Subcutaneous adipose tissue (tissue), 4 donors: ENCODE results near the gene SIK3. TPM values are rescaled to one million over a fixed set of nuclear protein-coding genes. Genes with fewer than 3 reads are reported as not detected.

Experiments
- CTCF ChIP-seq: fragments of 450-650 bp; IDR thresholded peaks from one replicate; pipeline ENCODE4 v1.5.1; 2016; ENCODE audit warnings: low read depth, mild to moderate bottlenecking, control low read depth, antibody characterized with exemption, moderate library complexity
- total RNA-seq, 4 donors: library from RNA; depleted of rRNA; stranded (reverse); fragments of >200 nt; gene quantifications; one replicate each; pipeline ENCODE4 v1.1.0, GENCODE V29; 2016

The SIK3 gene
- total RNA-seq, 4 donors from 2014 or later = 27.7 to 44.8 (median 40.3) TPM

- TF ChIP-seq CTCF = no peak
Observed at GRCh38 chr11:116975661-116976060, 122.6 kb downstream of the SIK3 start.

GRCh38 chr11:116973270-116973669 is 125.0 kb downstream of the SIK3 start:
- TF ChIP-seq CTCF = no peak

- no peak for TF ChIP-seq CTCF
Observed at GRCh38 chr11:116972691-116973090, 125.5 kb downstream of the SIK3 start.

GRCh38 chr11:116970485-116971292 is 127.5 kb downstream of the SIK3 start:
- TF ChIP-seq CTCF = no peak

GRCh38 chr11:116969694-116970093 is 128.5 kb downstream of the SIK3 start:
- TF ChIP-seq CTCF = no peak

- TF ChIP-seq CTCF = no peak
Observed at GRCh38 chr11:116964269-116964668, 134.0 kb downstream of the SIK3 start.

- no peak for TF ChIP-seq CTCF
Observed at GRCh38 chr11:116963813-116964212, 134.4 kb downstream of the SIK3 start.
